GM12864 (cell line): ENCODE data around the gene ADAM33.

Experiments used
- DNase-seq: peaks from one replicate; pipeline ENCODE4 v3.0.0-alpha.2; 2011; ENCODE audit warnings: low read depth
- H3K4me3 ChIP-seq: 2 replicates; pipeline ENCODE4 v1.5.1; 2011; ENCODE audit warnings: mild to moderate bottlenecking, low read depth, low read length, control low read depth
- TF ChIP-seq, protein P1 (sequence below): IDR thresholded peaks from 2 replicates; pipeline ENCODE4 v1.5.1; 2011; ENCODE audit warnings: low read depth, mild to moderate bottlenecking, moderate library complexity, low read length, control low read depth, inconsistent platforms; ENCODE audit errors: missing control alignments

The ADAM33 gene

GRCh38 chr20:3681931-3682781 is at the start of gene ADAM33:
Gene ADAM33 (minus strand): TSS chr20:3682010. CDS start chr20:3682004, 6 bp downstream.
- no peak within 1 kb of the TSS for H3K4me3 ChIP-seq
- no peak for DNase-seq
- TF ChIP-seq, protein P1, sequence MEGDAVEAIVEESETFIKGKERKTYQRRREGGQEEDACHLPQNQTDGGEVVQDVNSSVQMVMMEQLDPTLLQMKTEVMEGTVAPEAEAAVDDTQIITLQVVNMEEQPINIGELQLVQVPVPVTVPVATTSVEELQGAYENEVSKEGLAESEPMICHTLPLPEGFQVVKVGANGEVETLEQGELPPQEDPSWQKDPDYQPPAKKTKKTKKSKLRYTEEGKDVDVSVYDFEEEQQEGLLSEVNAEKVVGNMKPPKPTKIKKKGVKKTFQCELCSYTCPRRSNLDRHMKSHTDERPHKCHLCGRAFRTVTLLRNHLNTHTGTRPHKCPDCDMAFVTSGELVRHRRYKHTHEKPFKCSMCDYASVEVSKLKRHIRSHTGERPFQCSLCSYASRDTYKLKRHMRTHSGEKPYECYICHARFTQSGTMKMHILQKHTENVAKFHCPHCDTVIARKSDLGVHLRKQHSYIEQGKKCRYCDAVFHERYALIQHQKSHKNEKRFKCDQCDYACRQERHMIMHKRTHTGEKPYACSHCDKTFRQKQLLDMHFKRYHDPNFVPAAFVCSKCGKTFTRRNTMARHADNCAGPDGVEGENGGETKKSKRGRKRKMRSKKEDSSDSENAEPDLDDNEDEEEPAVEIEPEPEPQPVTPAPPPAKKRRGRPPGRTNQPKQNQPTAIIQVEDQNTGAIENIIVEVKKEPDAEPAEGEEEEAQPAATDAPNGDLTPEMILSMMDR = no peak

DNA sequence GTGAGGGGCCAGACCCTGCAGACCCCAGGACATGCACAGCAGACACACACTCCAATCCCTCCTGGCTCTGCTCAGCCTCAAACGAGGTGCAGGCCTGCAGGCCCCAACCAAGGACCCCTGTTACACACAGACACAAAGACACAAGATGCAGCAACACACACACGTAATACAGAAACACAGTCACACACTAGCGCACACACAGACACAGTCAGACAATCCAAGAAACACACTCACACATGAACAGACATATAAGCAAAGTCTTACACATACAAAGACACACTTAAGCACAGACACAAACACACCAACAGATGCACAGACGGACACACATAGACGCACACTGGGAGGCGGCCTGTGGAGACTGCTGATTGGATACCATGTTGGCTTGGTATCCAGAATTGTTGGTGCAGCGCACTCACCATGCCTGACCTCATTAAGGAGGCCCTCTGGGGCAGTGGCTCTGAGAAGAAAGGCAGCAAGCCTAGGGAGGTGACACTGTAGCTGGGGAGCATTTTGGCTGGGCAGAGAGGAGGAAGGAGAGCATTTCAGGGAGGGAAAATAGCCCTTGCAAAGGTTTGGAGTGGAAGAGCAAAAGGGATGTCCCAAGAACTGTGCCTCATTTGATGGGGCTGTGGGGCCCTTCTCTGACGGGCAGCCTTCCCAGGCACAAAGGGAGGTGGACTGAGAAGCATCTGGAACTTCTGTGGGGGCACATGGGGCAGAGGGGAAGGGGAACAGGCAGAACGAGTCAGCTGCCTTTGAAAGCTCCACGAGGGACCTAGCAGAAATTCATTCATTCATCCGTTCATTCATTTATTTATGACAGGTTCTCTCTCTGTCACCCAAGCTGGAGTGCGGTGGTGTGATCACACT is 49.2 kb upstream of the ADAM33 start:
- TF ChIP-seq, protein P1 = no peak
- H3K4me3 ChIP-seq = no peak overlapping the region
- no peak for DNase-seq

DNA sequence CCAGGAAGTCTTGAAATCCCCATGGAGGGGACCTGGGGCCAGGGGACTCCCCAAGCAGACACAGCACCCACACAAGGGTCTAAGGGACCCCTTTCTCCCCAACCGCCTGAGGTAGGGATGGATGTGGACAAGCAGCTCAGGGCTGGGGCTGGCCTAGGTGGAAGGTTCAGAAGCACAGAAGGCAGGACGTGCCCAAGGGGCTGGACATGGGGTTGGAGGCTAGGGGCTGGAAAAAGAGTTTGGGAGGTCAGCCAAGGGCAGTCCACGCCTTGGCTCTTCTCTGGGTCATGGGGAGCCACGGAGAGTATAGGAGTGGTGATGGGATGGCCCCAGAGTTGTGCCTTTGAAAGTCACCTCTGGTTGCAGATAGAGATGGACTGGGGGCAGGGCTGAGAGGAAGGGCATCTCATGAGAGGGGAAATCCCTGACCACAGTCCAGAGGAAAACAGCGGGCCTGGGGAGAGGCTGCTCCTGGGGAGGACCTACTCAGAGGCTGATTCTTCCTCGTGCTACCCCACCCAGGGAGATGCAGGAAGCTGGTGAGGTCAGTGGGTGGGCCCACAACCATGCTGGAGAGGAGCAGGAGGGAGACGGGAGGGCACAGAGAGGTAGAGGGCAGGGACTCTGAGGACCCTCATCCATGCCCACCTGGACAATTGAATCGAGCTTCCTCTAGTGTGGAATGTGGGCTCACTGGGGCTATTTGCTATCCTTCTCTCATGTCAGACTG is 48.2 kb upstream of the ADAM33 start:
- no peak overlapping the region for H3K4me3 ChIP-seq
- DNase-seq = no peak
- TF ChIP-seq, protein P1 = no peak

GRCh38 chr20:3729378-3729777 is 47.6 kb upstream of the ADAM33 start:
- H3K4me3 ChIP-seq = no peak overlapping the region
- TF ChIP-seq, protein P1 = no peak
- DNase-seq = no peak

GRCh38 chr20:3728876-3729275 is 47.1 kb upstream of the ADAM33 start:
- H3K4me3 ChIP-seq = no peak overlapping the region
- no peak for DNase-seq
- TF ChIP-seq, protein P1 = no peak

DNA sequence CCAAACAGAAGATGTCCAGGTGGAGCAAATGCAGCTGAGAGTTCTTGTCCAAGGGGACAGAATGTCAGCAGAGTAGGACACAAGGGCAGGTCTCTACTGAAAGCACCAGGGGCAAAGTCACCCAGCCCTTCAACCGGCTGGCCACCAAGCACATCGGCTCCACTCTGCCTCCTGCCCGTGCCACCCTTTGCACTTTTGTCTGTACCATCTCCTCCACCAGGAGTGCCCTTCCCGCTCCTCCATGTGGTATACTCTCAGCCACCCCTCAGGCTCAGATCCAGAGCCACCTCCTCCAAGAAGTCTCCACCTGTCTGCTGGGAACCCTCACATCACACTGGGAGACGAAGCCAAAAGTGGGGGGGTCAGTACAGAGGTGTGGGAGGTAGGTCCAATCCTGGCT is 46.5 kb upstream of the ADAM33 start:
- TF ChIP-seq, protein P1 = no peak
- no peak for DNase-seq
- no peak overlapping the region for H3K4me3 ChIP-seq
